ENCODE data around the gene ROR1.

Gene ROR1

GRCh38 chr1:64175639-64176038 lies 401.8 kb downstream of the ROR1 start:
- Histone ChIP-seq H3K4me1 (ENCODE audit: insufficient read depth, low read length) (no peaks in the 10 kb centered on the region), H3K36me3 (ENCODE audit: insufficient read depth, low read length) (no peaks in the 10 kb centered on the region), H2AFZ (ENCODE audit: low read depth, low read length) (no peak overlapping the region), H4K20me1 (ENCODE audit: insufficient read depth, low read length) (no peaks in the 10 kb centered on the region), H3K27me3 (ENCODE audit: insufficient read depth, low read length, poor library complexity) (peaks cover 3% of the 10 kb centered on the region), H3K79me2 (ENCODE audit: insufficient read depth, low read length) (no peaks in the 10 kb centered on the region), H3K27ac (ENCODE audit: low read length) (no peak overlapping the region), H3K4me3 (ENCODE audit: low read depth in 1 of 2, low read length in 2 of 2) (no peak overlapping the region), H3K9me3 (ENCODE audit: insufficient read depth, low read length, severe bottlenecking) (no peaks in the 10 kb centered on the region), H3K9ac (ENCODE audit: low read depth, low read length) (no peak overlapping the region), H3K4me2 (ENCODE audit: insufficient read depth, low read length) (no peak overlapping the region)
- ATAC-seq (ENCODE audit: insufficient read depth, low read depth) = no peak
- no peak for DNase-seq
- TF ChIP-seq CTCF (IDR thresholded peaks at IDR 0.05; ENCODE audit: borderline replicate concordance, extremely low read depth, low read length, poor library complexity, severe bottlenecking) = no peak
- TF ChIP-seq EZH2 (IDR thresholded peaks at IDR 0.05; ENCODE audit: borderline replicate concordance, low read depth, low read length, severe bottlenecking) = no peak

GRCh38 chr1:64176659-64177058 lies 402.8 kb downstream of the ROR1 start:
- DNase-seq = no peak
- Histone ChIP-seq H4K20me1 (ENCODE audit: insufficient read depth, low read length) (no peaks in the 10 kb centered on the region), H3K27ac (ENCODE audit: low read length) (no peak overlapping the region), H3K9ac (ENCODE audit: low read depth, low read length) (no peak overlapping the region), H3K36me3 (ENCODE audit: insufficient read depth, low read length) (no peaks in the 10 kb centered on the region), H3K9me3 (ENCODE audit: insufficient read depth, low read length, severe bottlenecking) (no peaks in the 10 kb centered on the region), H3K4me3 (ENCODE audit: low read depth in 1 of 2, low read length in 2 of 2) (no peak overlapping the region), H2AFZ (ENCODE audit: low read depth, low read length) (no peak overlapping the region), H3K4me1 (ENCODE audit: insufficient read depth, low read length) (no peaks in the 10 kb centered on the region), H3K27me3 (ENCODE audit: insufficient read depth, low read length, poor library complexity) (peaks cover 3% of the 10 kb centered on the region), H3K79me2 (ENCODE audit: insufficient read depth, low read length) (no peaks in the 10 kb centered on the region), H3K4me2 (ENCODE audit: insufficient read depth, low read length) (no peak overlapping the region)
- TF ChIP-seq CTCF (IDR thresholded peaks at IDR 0.05; ENCODE audit: borderline replicate concordance, extremely low read depth, low read length, poor library complexity, severe bottlenecking) (no peak), EZH2 (IDR thresholded peaks at IDR 0.05; ENCODE audit: borderline replicate concordance, low read depth, low read length, severe bottlenecking) (no peak)
- no peak for ATAC-seq (ENCODE audit: insufficient read depth, low read depth)

- no peak for TF ChIP-seq CTCF (IDR thresholded peaks at IDR 0.05; ENCODE audit: borderline replicate concordance, extremely low read depth, low read length, poor library complexity, severe bottlenecking)
- Histone ChIP-seq H3K9ac (ENCODE audit: low read depth, low read length) (no peak overlapping the region), H3K9me3 (ENCODE audit: insufficient read depth, low read length, severe bottlenecking) (no peaks in the 10 kb centered on the region), H3K27ac (ENCODE audit: low read length) (no peak overlapping the region), H4K20me1 (ENCODE audit: insufficient read depth, low read length) (no peaks in the 10 kb centered on the region), H3K79me2 (ENCODE audit: insufficient read depth, low read length) (no peaks in the 10 kb centered on the region), H3K27me3 (ENCODE audit: insufficient read depth, low read length, poor library complexity) (no peaks in the 10 kb centered on the region), H3K4me2 (ENCODE audit: insufficient read depth, low read length) (no peak overlapping the region), H2AFZ (ENCODE audit: low read depth, low read length) (no peak overlapping the region), H3K4me1 (ENCODE audit: insufficient read depth, low read length) (no peaks in the 10 kb centered on the region), H3K36me3 (ENCODE audit: insufficient read depth, low read length) (no peaks in the 10 kb centered on the region), H3K4me3 (ENCODE audit: low read depth in 1 of 2, low read length in 2 of 2) (no peak overlapping the region)
- ATAC-seq (ENCODE audit: insufficient read depth, low read depth) (no peak), DNase-seq (no peak)
These were observed 405.8 kb downstream of the ROR1 start for GRCh38 chr1:64179588-64179987.

GRCh38 chr1:64182207-64182606 lies 408.4 kb downstream of the ROR1 start:
- TF ChIP-seq CTCF (IDR thresholded peaks at IDR 0.05; ENCODE audit: borderline replicate concordance, extremely low read depth, low read length, poor library complexity, severe bottlenecking) (no peak), EZH2 (IDR thresholded peaks at IDR 0.05; ENCODE audit: borderline replicate concordance, low read depth, low read length, severe bottlenecking) (no peak)
- no peaks in the 10 kb centered on the region for H3K27me3 ChIP-seq (ENCODE audit: insufficient read depth, low read length, poor library complexity)
- H3K79me2 ChIP-seq (ENCODE audit: insufficient read depth, low read length) = no peaks in the 10 kb centered on the region
- no peaks in the 10 kb centered on the region for H3K4me1 ChIP-seq (ENCODE audit: insufficient read depth, low read length)
- no peak overlapping the region for H3K4me2 ChIP-seq (ENCODE audit: insufficient read depth, low read length)
- H3K36me3 ChIP-seq (ENCODE audit: insufficient read depth, low read length) = no peaks in the 10 kb centered on the region
- H3K4me3 ChIP-seq (ENCODE audit: low read depth in 1 of 2, low read length in 2 of 2) = no peak overlapping the region
- no peak overlapping the region for H2AFZ ChIP-seq (ENCODE audit: low read depth, low read length)
- DNase-seq (no peak), ATAC-seq (ENCODE audit: insufficient read depth, low read depth) (no peak)
- H3K9ac ChIP-seq (ENCODE audit: low read depth, low read length) = no peak overlapping the region
- H4K20me1 ChIP-seq (ENCODE audit: insufficient read depth, low read length) = no peaks in the 10 kb centered on the region
- no peak overlapping the region for H3K27ac ChIP-seq (ENCODE audit: low read length)
- H3K9me3 ChIP-seq (ENCODE audit: insufficient read depth, low read length, severe bottlenecking) = no peaks in the 10 kb centered on the region
